Caco-2 (cell line): ENCODE results near the gene SORCS2. TPM values are rescaled to one million over a fixed set of nuclear protein-coding genes. Genes with fewer than 3 reads are reported as not detected.
A peak's percentile ranks its signal among the peaks of the same experiment; 100 is the strongest.

Experiments used
- BruUV-seq: library from RNA; stranded (reverse); fragments of 400-500 nt; replicated peaks from 2 replicates; lab custom pipeline; 2021; lab: Mats Ljungman, UMichigan
- CTCF ChIA-PET: fragments of 300-600 bp; sonication (Branson Sonifier 250); formaldehyde crosslinking; loops from one replicate; lab custom pipeline; 2022; ENCODE audit warnings: antibody characterized with exemption; lab: Charles Lee
- POLR2A ChIA-PET: fragments of 300-600 bp; sonication (Branson Sonifier 250); formaldehyde crosslinking; loops from one replicate; lab custom pipeline; 2022; ENCODE audit warnings: antibody characterized with exemption; lab: Charles Lee
- DNase-seq, 2 experiments: peaks; one replicate each; pipeline versions ENCODE4 v3.0.0 to v3.0.0-alpha.2; 2020 to 2022
- H3K27me3 ChIP-seq: replicated peaks from 2 replicates; pipeline ENCODE4 v1.6.0; 2011; ENCODE audit warnings: low read length; ENCODE audit not compliant: control insufficient read depth, insufficient read depth
- H3K36me3 ChIP-seq: 2 replicates; pipeline ENCODE4 v1.5.1; 2011; ENCODE audit warnings: low read length; ENCODE audit not compliant: control insufficient read depth, insufficient read depth
- H3K4me1 ChIP-seq: fragments of 250-450 bp; sonication (Bioruptor Pico); 2 replicates; pipeline ENCODE4 v1.5.1; 2020; ENCODE audit warnings: mild to moderate bottlenecking
- H3K4me3 ChIP-seq: 2 replicates; pipeline ENCODE4 v1.5.1; 2011; ENCODE audit warnings: low read depth, mild to moderate bottlenecking, control low read depth, low read length
- H3K9me3 ChIP-seq: fragments of 250-450 bp; sonication (Bioruptor Pico); 2 replicates; pipeline ENCODE4 v1.5.1; 2020; ENCODE audit warnings: mild to moderate bottlenecking, moderate library complexity
- H3K27ac Mint-ChIP-seq: one replicate; pipeline ENCODE4 v1.8.0; 2022; ENCODE audit warnings: mixed read lengths; ENCODE audit not compliant: unreplicated experiment
- H3K27me3 Mint-ChIP-seq: one replicate; pipeline ENCODE4 v1.8.0; 2022; ENCODE audit warnings: mixed read lengths; ENCODE audit not compliant: insufficient read depth, unreplicated experiment
- H3K36me3 Mint-ChIP-seq: one replicate; pipeline ENCODE4 v1.8.0; 2022; ENCODE audit warnings: mild to moderate bottlenecking, mixed read lengths; ENCODE audit not compliant: insufficient read depth, unreplicated experiment
- H3K4me1 Mint-ChIP-seq: one replicate; pipeline ENCODE4 v1.8.0; 2022; ENCODE audit warnings: low read depth, mixed read lengths; ENCODE audit not compliant: unreplicated experiment
- H3K4me3 Mint-ChIP-seq: one replicate; pipeline ENCODE4 v1.8.0; 2022; ENCODE audit warnings: mild to moderate bottlenecking, moderate library complexity, mixed read lengths; ENCODE audit not compliant: unreplicated experiment
- H3K9me3 Mint-ChIP-seq: one replicate; pipeline ENCODE4 v1.8.0; 2022; ENCODE audit warnings: mixed read lengths; ENCODE audit not compliant: unreplicated experiment
- CTCF ChIP-seq, 2 experiments: fragments of 200-600 bp in 1 of 2; IDR thresholded peaks; 1 replicate in 1 of 2; 2 replicates in 1 of 2; pipeline versions ENCODE4 v1.5.1 to v1.8.0; 2011 to 2022; ENCODE audit warnings: antibody characterized with exemption in 1 of 2, control low read depth in 1 of 2, inconsistent platforms in 1 of 2, low read depth in 1 of 2, low read length in 1 of 2, mild to moderate bottlenecking in 1 of 2, moderate library complexity in 1 of 2; ENCODE audit not compliant: insufficient read depth in 1 of 2, severe bottlenecking in 1 of 2, unreplicated experiment in 1 of 2
- intact Hi-C: fragments of 100-400 bp; cut with micrococcal nuclease; formaldehyde crosslinking; loops from one replicate; pipeline ENCODE4 v1.10.0; 2022; ENCODE audit not compliant: unreplicated experiment
- total RNA-seq: library from RNA; stranded (reverse); gene quantifications from 2 replicates; pipeline ENCODE4 v1.2.3, GENCODE V29; 2022

The SORCS2 gene
- total RNA-seq, 1 experiment from 2014 or later, result 1.6 TPM

GRCh38 chr4:7154351-7154981, 37.9 kb upstream of the SORCS2 start:
- Mint-ChIP-seq H3K4me3 (no peak overlapping the region), H3K4me1 (peaks cover 2% of the 10 kb centered on the region), H3K27ac (no peak overlapping the region), H3K9me3 (no peaks in the 10 kb centered on the region), H3K36me3 (peaks cover 2% of the 10 kb centered on the region), H3K27me3 (no peaks in the 10 kb centered on the region)
- Histone ChIP-seq H3K4me1 (peaks cover 2% of the 10 kb centered on the region), H3K27me3 (no peaks in the 10 kb centered on the region), H3K4me3 (no peak overlapping the region), H3K9me3 (no peaks in the 10 kb centered on the region), H3K36me3 (no peaks in the 10 kb centered on the region)
- ChIA-PET CTCF (no interaction called here), POLR2A (no interaction called here)
- intact Hi-C loops, result loop anchor here (5.0 kb wide), 1 partner anchor 33 kb away; no protein-coding TSS in a partner anchor
- BruUV-seq, result no TSS peak
- peak in 1 of 2 experiments; percentile 17 for DNase-seq
- no peak for TF ChIP-seq CTCF (IDR thresholded peaks at IDR 0.05; ENCODE audit: insufficient read depth in 1 of 2, low read depth in 1 of 2, low read length in 1 of 2, severe bottlenecking in 1 of 2, unreplicated experiment in 1 of 2)

GRCh38 chr4:7155590-7156071, 36.7 kb upstream of the SORCS2 start:
- Histone ChIP-seq H3K4me1 (peaks cover 12% of the 10 kb centered on the region), H3K27me3 (no peaks in the 10 kb centered on the region), H3K9me3 (no peaks in the 10 kb centered on the region), H3K36me3 (no peaks in the 10 kb centered on the region), H3K4me3 (no peak overlapping the region)
- Mint-ChIP-seq H3K4me1 (peaks cover 11% of the 10 kb centered on the region), H3K27me3 (no peaks in the 10 kb centered on the region), H3K4me3 (no peak overlapping the region), H3K9me3 (no peaks in the 10 kb centered on the region), H3K36me3 (peaks cover 6% of the 10 kb centered on the region), H3K27ac (no peak overlapping the region)
- BruUV-seq, result no TSS peak
- TF ChIP-seq CTCF (IDR thresholded peaks at IDR 0.05; ENCODE audit: insufficient read depth in 1 of 2, low read depth in 1 of 2, low read length in 1 of 2, severe bottlenecking in 1 of 2, unreplicated experiment in 1 of 2), result no peak
- intact Hi-C loops, result no loop called here
- peak in 1 of 2 experiments; percentile 19 for DNase-seq
- ChIA-PET POLR2A (no interaction called here), CTCF (no interaction called here)

GRCh38 chr4:7156328-7156727, 36.0 kb upstream of the SORCS2 start:
- H3K4me1 Mint-ChIP-seq, result peaks cover 16% of the 10 kb centered on the region
- Histone ChIP-seq H3K4me3 (no peak overlapping the region), H3K4me1 (peaks cover 12% of the 10 kb centered on the region), H3K36me3 (no peaks in the 10 kb centered on the region), H3K27me3 (no peaks in the 10 kb centered on the region), H3K9me3 (no peaks in the 10 kb centered on the region)
- H3K9me3 Mint-ChIP-seq, result no peaks in the 10 kb centered on the region
- peaks cover 6% of the 10 kb centered on the region for H3K36me3 Mint-ChIP-seq
- DNase-seq, result peak in 1 of 2 experiments; percentile 3
- H3K27ac Mint-ChIP-seq, result no peak overlapping the region
- intact Hi-C loops, result no loop called here
- no TSS peak for BruUV-seq
- TF ChIP-seq CTCF (IDR thresholded peaks at IDR 0.05; ENCODE audit: insufficient read depth in 1 of 2, low read depth in 1 of 2, low read length in 1 of 2, severe bottlenecking in 1 of 2, unreplicated experiment in 1 of 2), result no peak
- POLR2A ChIA-PET, result no interaction called here
- CTCF ChIA-PET, result no interaction called here
- H3K27me3 Mint-ChIP-seq, result no peaks in the 10 kb centered on the region
- no peak overlapping the region for H3K4me3 Mint-ChIP-seq
